ENCODE results near the gene NSUN5. TPM values are rescaled to one million over a fixed set of nuclear protein-coding genes. Genes with fewer than 3 reads are reported as not detected.

The NSUN5 gene
- total and polyA plus RNA-seq, 9 of the 15 experiments (the other 6 are each of a cell fraction or from before 2014, with no cell fraction given), result 4.7 to 115 (median 43.0) TPM

DNA sequence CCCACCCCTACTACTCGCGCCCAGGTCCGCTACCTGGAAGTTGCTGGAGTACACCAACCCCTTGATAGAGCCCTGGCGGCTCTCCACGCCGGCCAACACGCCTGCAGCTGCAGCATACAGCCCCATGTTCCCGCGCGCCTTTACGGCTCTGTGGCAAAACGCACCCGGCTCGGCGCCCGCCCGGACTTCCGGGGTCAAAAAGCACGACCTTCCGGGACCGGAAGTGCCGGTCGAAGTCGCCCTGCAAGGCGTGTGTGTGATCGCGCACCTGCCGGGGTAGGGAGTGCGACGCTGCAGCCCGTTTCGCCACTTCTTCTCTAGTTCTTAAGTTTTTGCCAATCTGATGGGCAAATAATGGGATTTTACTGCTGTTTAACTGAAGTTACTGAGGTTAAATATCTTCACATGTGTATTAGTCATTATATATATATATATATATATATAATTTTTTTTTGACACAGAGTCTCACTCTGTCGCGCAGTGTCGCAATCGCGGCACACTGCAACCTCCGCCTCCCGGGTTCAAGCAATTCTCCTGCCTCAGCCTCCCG is at the start of gene NSUN5 (continued):
- TF ChIP-seq, protein P1, sequence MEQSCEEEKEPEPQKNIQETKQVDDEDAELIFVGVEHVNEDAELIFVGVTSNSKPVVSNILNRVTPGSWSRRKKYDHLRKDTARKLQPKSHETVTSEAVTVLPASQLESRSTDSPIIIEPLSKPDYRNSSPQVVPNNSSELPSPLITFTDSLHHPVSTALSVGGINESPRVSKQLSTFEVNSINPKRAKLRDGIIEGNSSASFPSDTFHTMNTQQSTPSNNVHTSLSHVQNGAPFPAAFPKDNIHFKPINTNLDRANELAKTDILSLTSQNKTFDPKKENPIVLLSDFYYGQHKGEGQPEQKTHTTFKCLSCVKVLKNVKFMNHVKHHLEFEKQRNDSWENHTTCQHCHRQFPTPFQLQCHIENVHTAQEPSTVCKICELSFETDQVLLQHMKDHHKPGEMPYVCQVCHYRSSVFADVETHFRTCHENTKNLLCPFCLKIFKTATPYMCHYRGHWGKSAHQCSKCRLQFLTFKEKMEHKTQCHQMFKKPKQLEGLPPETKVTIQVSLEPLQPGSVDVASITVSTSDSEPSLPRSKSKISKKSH (CRISPR knock-in tag; IDR thresholded peaks at IDR 0.05), result no peak
- TF ChIP-seq, protein P2, sequence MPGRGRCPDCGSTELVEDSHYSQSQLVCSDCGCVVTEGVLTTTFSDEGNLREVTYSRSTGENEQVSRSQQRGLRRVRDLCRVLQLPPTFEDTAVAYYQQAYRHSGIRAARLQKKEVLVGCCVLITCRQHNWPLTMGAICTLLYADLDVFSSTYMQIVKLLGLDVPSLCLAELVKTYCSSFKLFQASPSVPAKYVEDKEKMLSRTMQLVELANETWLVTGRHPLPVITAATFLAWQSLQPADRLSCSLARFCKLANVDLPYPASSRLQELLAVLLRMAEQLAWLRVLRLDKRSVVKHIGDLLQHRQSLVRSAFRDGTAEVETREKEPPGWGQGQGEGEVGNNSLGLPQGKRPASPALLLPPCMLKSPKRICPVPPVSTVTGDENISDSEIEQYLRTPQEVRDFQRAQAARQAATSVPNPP (IDR thresholded peaks at IDR 0.05; ENCODE audit: borderline replicate concordance, insufficient read depth, insufficient read length), result no peak
- TF ChIP-seq HDAC2 (IDR thresholded peaks at IDR 0.05) (0 out of 2 replicates have a peak, but pooled peaks have one; percentile 58), PRPF4 (IDR thresholded peaks at IDR 0.05; ENCODE audit: insufficient read depth, low read depth, low read length, poor library complexity, severe bottlenecking) (no peak), BHLHE40 (IDR thresholded peaks at IDR 0.05; ENCODE audit: low read length) (peak; percentile 81), CBX5 (IDR thresholded peaks at IDR 0.05; ENCODE audit: borderline replicate concordance, low read depth) (peak; percentile 48; the same call in 1 of the 2 replicates), RREB1 (CRISPR knock-in tag; IDR thresholded peaks at IDR 0.05) (0 out of 2 replicates have a peak, but pooled peaks have one; percentile 21), NRF1 (conservative IDR thresholded peaks at IDR 0.05 in 1 of 2, IDR thresholded peaks at IDR 0.05 in 1 of 2) (peak; percentile 46 to 68; a peak in 3 of 4 replicates), NFRKB (IDR thresholded peaks at IDR 0.05; ENCODE audit: low read depth) (peak; percentile 49; the same call in 1 of the 2 replicates), ETV5 (CRISPR knock-in tag; IDR thresholded peaks at IDR 0.05; ENCODE audit: low read depth) (peak; percentile 97), ZNF140 (CRISPR knock-in tag; IDR thresholded peaks at IDR 0.05) (no peak), ZBTB49 (CRISPR knock-in tag; IDR thresholded peaks at IDR 0.05; ENCODE audit: borderline replicate concordance) (no peak), SRSF1 (IDR thresholded peaks at IDR 0.05; ENCODE audit: low read depth, low read length) (no peak), HDAC1 (IDR thresholded peaks at IDR 0.05) (peak in 1 of 2 experiments; percentile 88; a peak in 2 of 4 replicates), RB1 (IDR thresholded peaks at IDR 0.05; ENCODE audit: low read depth) (peak; percentile 38)

Data from K562 (cell line).